Right atrium auricular region (tissue), 2 donors: Measurements from ENCODE around the gene DNM1. TPM values are rescaled to one million over a fixed set of nuclear protein-coding genes. Genes with fewer than 3 reads are reported as not detected.
"Not testable (repeated sequence)": the region's sequence is repeated elsewhere in the genome, so short reads cannot be mapped to it uniquely, and the experiment has no call there.

ENCODE experiments used
- DNase-seq: peaks from one replicate; pipeline ENCODE4 v3.0.0-alpha.2; 2019; ENCODE audit warnings: low spot score
- H3K27ac ChIP-seq, 2 donors: fragments of 200-600 bp; sonication (generic); 1 replicate in 1 of 2; 2 replicates in 1 of 2; pipeline ENCODE4 v1.5.1; 2016 to 2019
- H3K27me3 ChIP-seq, 2 donors: fragments of 200-600 bp; sonication (generic); one replicate each; pipeline versions ENCODE4 v1.5.1 to v1.6.0; 2017 to 2019
- H3K36me3 ChIP-seq: fragments of 200-600 bp; sonication (generic); one replicate; pipeline ENCODE4 v1.5.1; 2016
- H3K4me1 ChIP-seq, 2 donors: fragments of 200-600 bp; sonication (generic); one replicate each; pipeline versions ENCODE4 v1.5.1 to v1.6.0; 2017 to 2019
- H3K4me3 ChIP-seq, 2 donors: fragments of 200-600 bp; sonication (generic); 1 replicate in 1 of 2; 2 replicates in 1 of 2; pipeline ENCODE4 v1.5.1; 2017 to 2019; ENCODE audit warnings: mild to moderate bottlenecking in 1 of 2, moderate library complexity in 1 of 2
- H3K9me3 ChIP-seq, 2 donors: fragments of 200-600 bp; sonication (generic); one replicate each; pipeline ENCODE4 v1.5.1; 2019
- total RNA-seq, 2 donors: library from RNA; depleted of rRNA; stranded (reverse); fragments of >200 nt; gene quantifications; one replicate each; pipeline ENCODE4 v1.1.0, GENCODE V29; 2016
- TF ChIP-seq, protein P1 (sequence below), 2 donors: fragments of 200-600 bp; sonication (generic); IDR thresholded peaks; one replicate each; pipeline ENCODE4 v1.5.1; 2019; ENCODE audit warnings: antibody characterized with exemption in 2 of 2

DNM1 gene
- total RNA-seq, 2 donors from 2014 or later, result 2.5 to 3.9 TPM

- TF ChIP-seq, protein P1, sequence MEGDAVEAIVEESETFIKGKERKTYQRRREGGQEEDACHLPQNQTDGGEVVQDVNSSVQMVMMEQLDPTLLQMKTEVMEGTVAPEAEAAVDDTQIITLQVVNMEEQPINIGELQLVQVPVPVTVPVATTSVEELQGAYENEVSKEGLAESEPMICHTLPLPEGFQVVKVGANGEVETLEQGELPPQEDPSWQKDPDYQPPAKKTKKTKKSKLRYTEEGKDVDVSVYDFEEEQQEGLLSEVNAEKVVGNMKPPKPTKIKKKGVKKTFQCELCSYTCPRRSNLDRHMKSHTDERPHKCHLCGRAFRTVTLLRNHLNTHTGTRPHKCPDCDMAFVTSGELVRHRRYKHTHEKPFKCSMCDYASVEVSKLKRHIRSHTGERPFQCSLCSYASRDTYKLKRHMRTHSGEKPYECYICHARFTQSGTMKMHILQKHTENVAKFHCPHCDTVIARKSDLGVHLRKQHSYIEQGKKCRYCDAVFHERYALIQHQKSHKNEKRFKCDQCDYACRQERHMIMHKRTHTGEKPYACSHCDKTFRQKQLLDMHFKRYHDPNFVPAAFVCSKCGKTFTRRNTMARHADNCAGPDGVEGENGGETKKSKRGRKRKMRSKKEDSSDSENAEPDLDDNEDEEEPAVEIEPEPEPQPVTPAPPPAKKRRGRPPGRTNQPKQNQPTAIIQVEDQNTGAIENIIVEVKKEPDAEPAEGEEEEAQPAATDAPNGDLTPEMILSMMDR (IDR thresholded peaks at IDR 0.05), result no peak
- H3K9me3 ChIP-seq, result no peaks in the 10 kb centered on the region
- H3K27ac ChIP-seq, result no peak overlapping the region
- no peaks in the 10 kb centered on the region for H3K4me1 ChIP-seq
- no peak overlapping the region for H3K4me3 ChIP-seq
- no peak for DNase-seq
- H3K36me3 ChIP-seq, result no peaks in the 10 kb centered on the region
- no peaks in the 10 kb centered on the region for H3K27me3 ChIP-seq
Measured at GRCh38 chr9:128224877-128225276, 21.7 kb downstream of the DNM1 start.

- no peak for DNase-seq
- TF ChIP-seq, protein P1 (IDR thresholded peaks at IDR 0.05), result no peak
- no peaks in the 10 kb centered on the region for H3K4me1 ChIP-seq
- no peaks in the 10 kb centered on the region for H3K36me3 ChIP-seq
- no peaks in the 10 kb centered on the region for H3K27me3 ChIP-seq
- no peak overlapping the region for H3K27ac ChIP-seq
- no peak overlapping the region for H3K4me3 ChIP-seq
- H3K9me3 ChIP-seq, result no peaks in the 10 kb centered on the region
Measured at GRCh38 chr9:128225770-128226411, 22.7 kb downstream of the DNM1 start.

DNA sequence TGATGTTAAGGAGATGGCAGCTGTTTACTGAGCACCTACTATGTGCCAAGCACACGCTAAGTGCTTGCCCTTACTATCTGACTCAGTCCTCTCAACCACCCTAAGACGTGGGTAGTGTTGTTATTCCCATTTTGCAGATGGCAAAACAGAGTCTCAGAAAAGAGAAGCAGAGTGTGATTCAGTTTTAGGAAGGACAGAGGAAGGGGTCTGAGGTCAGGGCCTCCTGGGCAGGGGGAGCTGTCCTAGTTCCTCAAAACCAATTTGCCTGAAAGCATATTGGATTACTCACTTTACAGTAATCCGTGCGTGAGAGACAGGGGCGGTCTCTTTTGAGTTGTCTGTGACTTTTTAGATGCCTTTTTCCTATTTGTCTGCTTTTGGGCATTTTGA, 23.2 kb downstream of the DNM1 start:
- Histone ChIP-seq H3K36me3 (no peaks in the 10 kb centered on the region), H3K9me3 (no peaks in the 10 kb centered on the region), H3K4me3 (no peak overlapping the region), H3K27me3 (no peaks in the 10 kb centered on the region), H3K27ac (no peak overlapping the region), H3K4me1 (no peaks in the 10 kb centered on the region)
- TF ChIP-seq, protein P1 (IDR thresholded peaks at IDR 0.05), result no peak
- no peak for DNase-seq

- H3K27me3 ChIP-seq, DNase-seq, H3K9me3 ChIP-seq, H3K36me3 ChIP-seq, H3K4me1 ChIP-seq, H3K27ac ChIP-seq, H3K4me3 ChIP-seq: not testable (repeated sequence)
Measured at GRCh38 chr9:128230897-128231296, 27.7 kb downstream of the DNM1 start.

DNA sequence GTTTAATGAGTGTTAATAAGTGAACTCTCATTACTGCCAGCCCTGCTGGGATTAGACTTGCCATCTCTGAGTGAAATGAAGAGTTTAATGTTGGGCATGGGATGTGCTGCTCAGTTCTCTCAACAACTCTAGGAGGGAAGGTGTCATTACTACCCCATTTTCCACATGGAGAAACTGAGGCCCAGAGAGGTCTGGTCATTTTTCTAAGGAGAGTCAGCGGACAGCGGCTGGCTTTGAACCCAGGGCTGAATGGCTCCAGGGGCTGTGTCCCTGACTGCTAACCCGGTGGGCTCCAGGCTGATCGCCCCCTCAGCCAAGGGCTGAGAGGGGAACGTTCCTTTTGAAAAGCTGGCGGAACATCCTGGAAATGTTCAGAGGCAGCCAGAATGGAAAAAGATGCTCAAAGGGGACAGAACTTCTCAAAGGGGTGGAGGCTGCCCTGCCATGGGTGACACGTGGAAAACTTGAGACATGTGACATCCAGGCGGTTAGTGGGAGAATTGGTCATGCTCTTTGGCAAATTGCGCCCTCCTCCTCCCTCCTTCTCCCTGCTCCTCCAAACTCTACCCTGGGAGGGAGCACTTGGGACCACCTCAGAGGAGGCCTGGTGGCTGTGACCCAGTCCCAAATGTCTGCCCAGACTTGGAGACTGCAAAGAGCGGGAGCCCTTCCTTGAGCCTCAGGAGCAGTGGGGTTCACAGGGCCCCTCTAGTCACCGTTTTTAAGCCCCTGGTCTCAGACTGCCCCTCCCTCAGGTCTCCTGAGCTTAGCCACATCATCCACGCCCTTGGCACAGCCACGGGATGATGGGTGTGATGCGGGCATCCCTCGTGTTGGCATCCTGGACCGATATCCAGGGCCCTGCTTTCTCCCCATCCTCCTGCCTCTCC, 28.7 kb downstream of the DNM1 start:
- no peaks in the 10 kb centered on the region for H3K4me1 ChIP-seq
- no peaks in the 10 kb centered on the region for H3K36me3 ChIP-seq
- no peaks in the 10 kb centered on the region for H3K27me3 ChIP-seq
- TF ChIP-seq, protein P1 (IDR thresholded peaks at IDR 0.05), result no peak
- peak overlapping the region; percentile 46 to 48 for H3K27ac ChIP-seq
- H3K4me3 ChIP-seq, result no peak overlapping the region
- no peaks in the 10 kb centered on the region for H3K9me3 ChIP-seq
- DNase-seq, result peak; percentile 89
